Hepatocyte (in vitro differentiated cells): ENCODE measurements around the gene RNF208. TPM values are rescaled to one million over a fixed set of nuclear protein-coding genes. Genes with fewer than 3 reads are reported as not detected.

Source experiments
- DNase-seq: peaks from one replicate; pipeline ENCODE4 v3.0.0-alpha.2; 2016; ENCODE audit warnings: low spot score
- H2AFZ ChIP-seq: fragments of 200-600 bp; sonication (generic); 2 replicates; pipeline ENCODE4 v1.6.0; 2016; ENCODE audit warnings: antibody characterized with exemption, mild to moderate bottlenecking
- H3K27ac ChIP-seq: fragments of 200-600 bp; sonication (generic); 2 replicates; pipeline ENCODE4 v1.5.1; 2016; ENCODE audit warnings: mild to moderate bottlenecking
- H3K27me3 ChIP-seq: fragments of 200-600 bp; sonication (generic); 2 replicates; pipeline ENCODE4 v1.6.1; 2016
- H3K36me3 ChIP-seq: fragments of 200-600 bp; sonication (generic); replicated peaks from 2 replicates; pipeline ENCODE4 v1.5.1; 2016; ENCODE audit warnings: low read depth; ENCODE audit not compliant: insufficient read depth
- H3K4me1 ChIP-seq: fragments of 200-600 bp; sonication (generic); 2 replicates; pipeline ENCODE4 v1.5.1; 2016; ENCODE audit warnings: mild to moderate bottlenecking, moderate library complexity; ENCODE audit not compliant: insufficient read depth
- H3K4me2 ChIP-seq: fragments of 200-600 bp; sonication (generic); 2 replicates; pipeline ENCODE4 v1.6.0; 2016
- H3K4me3 ChIP-seq: fragments of 200-600 bp; sonication (generic); 2 replicates; pipeline ENCODE4 v1.5.1; 2016; ENCODE audit warnings: mild to moderate bottlenecking
- H3K79me2 ChIP-seq: fragments of 200-600 bp; sonication (generic); 2 replicates; pipeline ENCODE4 v1.6.0; 2017; ENCODE audit warnings: mild to moderate bottlenecking
- H3K9me2 ChIP-seq: fragments of 200-600 bp; sonication (generic); replicated peaks from 2 replicates; pipeline ENCODE4 v1.6.0; 2017; ENCODE audit warnings: mild to moderate bottlenecking; ENCODE audit not compliant: insufficient read depth
- H3K9me3 ChIP-seq: fragments of 200-600 bp; sonication (generic); 2 replicates; pipeline ENCODE4 v1.5.1; 2016; ENCODE audit warnings: low read depth, mild to moderate bottlenecking
- H4K20me1 ChIP-seq: fragments of 200-600 bp; sonication (generic); 2 replicates; pipeline ENCODE4 v1.6.0; 2016; ENCODE audit warnings: mild to moderate bottlenecking; ENCODE audit not compliant: insufficient read depth, poor library complexity, severe bottlenecking
- CTCF ChIP-seq: fragments of 200-600 bp; sonication (generic); IDR thresholded peaks from 2 replicates; pipeline ENCODE4 v1.5.1; 2016; ENCODE audit warnings: antibody characterized with exemption, mild to moderate bottlenecking; ENCODE audit not compliant: poor library complexity
- EZH2 ChIP-seq: fragments of 200-600 bp; sonication (generic); IDR thresholded peaks from 2 replicates; pipeline ENCODE4 v1.6.1; 2016; ENCODE audit warnings: antibody characterized with exemption, mild to moderate bottlenecking, borderline replicate concordance
- EZH2phosphoT487 ChIP-seq: fragments of 200-600 bp; sonication (generic); IDR thresholded peaks from one replicate; pipeline ENCODE4 v1.6.1; 2018; ENCODE audit warnings: antibody characterized with exemption, mild to moderate bottlenecking, low read depth, moderate library complexity; ENCODE audit not compliant: unreplicated experiment, severe bottlenecking
- WGBS: methylation state at CpG from one replicate; pipeline ENCODE4 v1.1.6; 2016; ENCODE audit warnings: low lambda C conversion rate; ENCODE audit errors: missing lambda C conversion rate; 5-methylcytosine and 5-hydroxymethylcytosine counted together
- polyA plus RNA-seq: library from polyadenylated mRNA; unstranded; fragments of >200 nt; fragmentation: Nextera tagmentation; extraction: Ambion mirVana; gene quantifications from 2 replicates; pipeline ENCODE4 v1.2.1, GENCODE V29; 2016
- total RNA-seq: library from RNA; depleted of rRNA; stranded (reverse); fragments of >200 nt; gene quantifications from 2 replicates; pipeline ENCODE4 v1.2.3, GENCODE V29; 2014

RNF208 gene
- total and polyA plus RNA-seq, 2 experiments from 2014 or later = 1.6 to 3.3 TPM

- Histone ChIP-seq H2AFZ (no peak overlapping the region), H3K9me3 (no peaks in the 10 kb centered on the region), H3K4me3 (no peak overlapping the region), H3K4me2 (peak overlapping the region; percentile 82), H3K79me2 (peaks cover 48% of the 10 kb centered on the region), H3K27ac (no peak overlapping the region), H3K9me2 (no peaks in the 10 kb centered on the region), H3K4me1 (peaks cover 34% of the 10 kb centered on the region), H3K27me3 (no peaks in the 10 kb centered on the region), H4K20me1 (peaks cover 15% of the 10 kb centered on the region), H3K36me3 (no peaks in the 10 kb centered on the region)
- TF ChIP-seq EZH2 = no peak
- TF ChIP-seq EZH2phosphoT487 = no peak
- no peak for TF ChIP-seq CTCF
- DNase-seq = no peak
- WGBS = 85% methylated on average over 12 of the region's 13 CpGs
These were observed 16.0 kb upstream of the RNF208 start for GRCh38 chr9:137237759-137238726.

GRCh38 chr9:137236936-137237421, 14.9 kb upstream of the RNF208 start:
- H3K9me2 ChIP-seq = no peaks in the 10 kb centered on the region
- no peak overlapping the region for H2AFZ ChIP-seq
- peak overlapping the region; percentile 82 for H3K4me2 ChIP-seq
- peaks cover 5% of the 10 kb centered on the region for H4K20me1 ChIP-seq
- no peaks in the 10 kb centered on the region for H3K9me3 ChIP-seq
- no peaks in the 10 kb centered on the region for H3K27me3 ChIP-seq
- peak overlapping the region; percentile 50 for H3K27ac ChIP-seq
- peaks cover 26% of the 10 kb centered on the region for H3K4me1 ChIP-seq
- H3K4me3 ChIP-seq = no peak overlapping the region
- TF ChIP-seq EZH2 (no peak), CTCF (no peak), EZH2phosphoT487 (no peak)
- WGBS = 48% methylated on average over 11 of the region's 11 CpGs
- H3K36me3 ChIP-seq = no peaks in the 10 kb centered on the region
- no peak for DNase-seq
- H3K79me2 ChIP-seq = peaks cover 37% of the 10 kb centered on the region

- H3K27me3 ChIP-seq = no peaks in the 10 kb centered on the region
- H3K9me3 ChIP-seq = no peaks in the 10 kb centered on the region
- H2AFZ ChIP-seq = no peak overlapping the region
- H3K36me3 ChIP-seq = no peaks in the 10 kb centered on the region
- peaks cover 33% of the 10 kb centered on the region for H3K79me2 ChIP-seq
- TF ChIP-seq CTCF (peak; percentile 100), EZH2 (no peak)
- peak; percentile 96 for DNase-seq
- H3K4me2 ChIP-seq = peak overlapping the region; percentile 82
- WGBS = 26% methylated on average over 23 of the region's 31 CpGs
- H3K4me3 ChIP-seq = no peak overlapping the region
- H3K27ac ChIP-seq = peak overlapping the region; percentile 57
- no peaks in the 10 kb centered on the region for H3K9me2 ChIP-seq
- H4K20me1 ChIP-seq = no peaks in the 10 kb centered on the region
- peaks cover 26% of the 10 kb centered on the region for H3K4me1 ChIP-seq
These were observed 14.3 kb upstream of the RNF208 start for GRCh38 chr9:137236238-137236935.
